ENCODE data around the gene AKNA.

The AKNA gene

GRCh38 chr9:114318416-114318815 lies 69.4 kb downstream of the AKNA start:
- no peak for DNase-seq

- peak; percentile 89 for DNase-seq
These were observed 70.0 kb downstream of the AKNA start for GRCh38 chr9:114317665-114318357.

- no peak for DNase-seq
These were observed 71.1 kb downstream of the AKNA start for GRCh38 chr9:114316605-114317230.

GRCh38 chr9:114315723-114316363 lies 71.9 kb downstream of the AKNA start:
- no peak for DNase-seq

- DNase-seq = no peak
These were observed 72.7 kb downstream of the AKNA start for GRCh38 chr9:114314881-114315722.

- no peak for DNase-seq
These were observed 73.4 kb downstream of the AKNA start for GRCh38 chr9:114314256-114314867.

GRCh38 chr9:114313186-114313585 lies 74.6 kb downstream of the AKNA start:
- DNase-seq = no peak

GRCh38 chr9:114312513-114312875 lies 75.3 kb downstream of the AKNA start:
- DNase-seq = no peak

GRCh38 chr9:114311571-114312512 lies 75.9 kb downstream of the AKNA start:
- DNase-seq = no peak

GRCh38 chr9:114310471-114311450 lies 77.0 kb downstream of the AKNA start:
- no peak for DNase-seq

- DNase-seq = no peak
These were observed 78.7 kb downstream of the AKNA start for GRCh38 chr9:114309096-114309495.

GRCh38 chr9:114308361-114308950 lies 79.3 kb downstream of the AKNA start:
- DNase-seq = no peak

- no peak for DNase-seq
These were observed 79.9 kb downstream of the AKNA start for GRCh38 chr9:114307899-114308267.

GRCh38 chr9:114304416-114305188 lies 83.2 kb downstream of the AKNA start:
- DNase-seq = no peak

- peak; percentile 24 for DNase-seq
These were observed 83.8 kb downstream of the AKNA start for GRCh38 chr9:114303977-114304376.

- DNase-seq = no peak
These were observed 84.2 kb downstream of the AKNA start for GRCh38 chr9:114303571-114303970.

- no peak for DNase-seq
These were observed 85.1 kb downstream of the AKNA start for GRCh38 chr9:114302727-114303126.

GRCh38 chr9:114301798-114302565 lies 85.8 kb downstream of the AKNA start:
- DNase-seq = no peak

Data from fibroblast of skin of scalp (primary cell).